Left lung (tissue), 10 donors: ENCODE results near the gene EPHB4. TPM values are rescaled to one million over a fixed set of nuclear protein-coding genes. Genes with fewer than 3 reads are reported as not detected.

ENCODE experiments used
- ATAC-seq: fragments of 200-7000 bp; cut with Tn5 transposase; one replicate; pipeline ENCODE4 v1.9.1; 2020; ENCODE audit warnings: moderate library complexity
- DNase-seq, 4 donors: peaks; one replicate each; pipeline ENCODE4 v3.0.0-alpha.2; 2013 to 2020
- H3K27ac ChIP-seq, 2 donors: fragments of 200-600 bp; sonication (generic) in 1 of 2; one replicate each; pipeline versions ENCODE4 v1.5.0 to v1.8.0; 2020 to 2021
- H3K27me3 ChIP-seq, 2 donors: fragments of 200-600 bp; sonication (generic) in 1 of 2; one replicate each; pipeline versions ENCODE4 v1.5.0 to v1.8.0; 2020 to 2021
- H3K36me3 ChIP-seq, 2 donors: fragments of 200-600 bp; sonication (generic) in 1 of 2; one replicate each; pipeline versions ENCODE4 v1.5.0 to v1.8.0; 2020 to 2021
- H3K4me1 ChIP-seq, 2 donors: fragments of 200-600 bp; one replicate each; pipeline ENCODE4 v1.8.0; 2021
- H3K4me3 ChIP-seq, 2 donors: fragments of 200-600 bp; sonication (generic) in 1 of 2; one replicate each; pipeline versions ENCODE4 v1.5.0 to v1.8.0; 2020 to 2021; ENCODE audit warnings: mild to moderate bottlenecking in 1 of 2
- H3K9me3 ChIP-seq, 2 donors: fragments of 200-600 bp; sonication (generic) in 1 of 2; one replicate each; pipeline versions ENCODE4 v1.5.0 to v1.8.0; 2020 to 2021
- intact Hi-C, 2 donors: fragments of 100-400 bp; cut with DNase I; formaldehyde crosslinking; loops; one replicate each; pipeline versions ENCODE4 v1.11.2 to v1.14.2; 2022
- polyA plus RNA-seq, 6 donors: library from polyadenylated mRNA; unstranded; fragments of 120-200 nt; gene quantifications; one replicate each; pipeline ENCODE4 v1.2.1, GENCODE V29; 2013; ENCODE audit not compliant: insufficient read length in 6 of 6
- total RNA-seq, 2 donors: library from RNA; stranded (reverse); fragmentation: NEBNext Ultra II Directional; extraction: Animal tissue kit (Norgen Biotek cat#: 25700); gene quantifications; one replicate each; pipeline ENCODE4 v1.2.1, GENCODE V29; 2021
- TF ChIP-seq, protein P1 (sequence below), 2 donors: fragments of 200-600 bp; sonication (generic) in 1 of 2; IDR thresholded peaks; one replicate each; pipeline versions ENCODE4 v1.5.0 to v1.8.0; 2021; ENCODE audit warnings: antibody characterized with exemption in 2 of 2
- donor health status: DM: no; HTN: yes; CAD: no.
- donor health status: DM: no; HTN: no; CAD: no.

EPHB4 gene
- total and polyA plus RNA-seq, 8 donors, result 72.9 to 123 (median 98.8) TPM

DNA sequence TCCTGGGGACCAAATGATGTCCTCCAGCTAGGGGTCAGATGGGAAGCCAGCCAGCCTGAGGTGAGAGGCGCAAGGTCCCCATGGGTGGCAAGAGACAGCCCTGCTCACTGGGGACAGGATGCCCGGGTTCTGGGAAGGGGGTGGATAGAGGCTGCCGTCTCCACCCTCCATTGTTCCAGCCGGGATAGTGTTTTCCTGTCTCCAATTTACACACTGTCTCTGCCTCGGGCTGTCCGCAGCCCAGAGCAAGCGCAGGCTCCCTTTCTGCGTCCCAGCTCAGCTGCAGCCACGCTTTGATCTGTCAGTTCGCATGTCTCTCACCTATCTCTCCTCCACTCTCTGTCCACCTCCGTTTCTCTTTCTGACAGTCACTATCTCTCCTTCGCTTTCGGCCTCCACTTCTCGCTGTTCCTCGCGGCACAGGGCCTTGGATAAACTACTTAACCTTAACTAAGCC is 2.1 kb downstream of the EPHB4 start:
- peak overlapping the region; percentile 61 to 62 for H3K4me3 ChIP-seq
- H3K4me1 ChIP-seq, result peaks cover 5 to 44% of the 10 kb centered on the region in 2 donors
- ATAC-seq (peak; percentile 5), DNase-seq (no peak)
- peaks cover 0 to 44% of the 10 kb centered on the region in 2 donors for H3K27me3 ChIP-seq
- TF ChIP-seq, protein P1, sequence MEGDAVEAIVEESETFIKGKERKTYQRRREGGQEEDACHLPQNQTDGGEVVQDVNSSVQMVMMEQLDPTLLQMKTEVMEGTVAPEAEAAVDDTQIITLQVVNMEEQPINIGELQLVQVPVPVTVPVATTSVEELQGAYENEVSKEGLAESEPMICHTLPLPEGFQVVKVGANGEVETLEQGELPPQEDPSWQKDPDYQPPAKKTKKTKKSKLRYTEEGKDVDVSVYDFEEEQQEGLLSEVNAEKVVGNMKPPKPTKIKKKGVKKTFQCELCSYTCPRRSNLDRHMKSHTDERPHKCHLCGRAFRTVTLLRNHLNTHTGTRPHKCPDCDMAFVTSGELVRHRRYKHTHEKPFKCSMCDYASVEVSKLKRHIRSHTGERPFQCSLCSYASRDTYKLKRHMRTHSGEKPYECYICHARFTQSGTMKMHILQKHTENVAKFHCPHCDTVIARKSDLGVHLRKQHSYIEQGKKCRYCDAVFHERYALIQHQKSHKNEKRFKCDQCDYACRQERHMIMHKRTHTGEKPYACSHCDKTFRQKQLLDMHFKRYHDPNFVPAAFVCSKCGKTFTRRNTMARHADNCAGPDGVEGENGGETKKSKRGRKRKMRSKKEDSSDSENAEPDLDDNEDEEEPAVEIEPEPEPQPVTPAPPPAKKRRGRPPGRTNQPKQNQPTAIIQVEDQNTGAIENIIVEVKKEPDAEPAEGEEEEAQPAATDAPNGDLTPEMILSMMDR (IDR thresholded peaks at IDR 0.05), result no peak
- peak overlapping the region; percentile 73 to 75 for H3K27ac ChIP-seq
- peaks cover 0 to 37% of the 10 kb centered on the region in 2 donors for H3K36me3 ChIP-seq
- intact Hi-C loops, result no loop called here
- no peaks in the 10 kb centered on the region for H3K9me3 ChIP-seq

DNA sequence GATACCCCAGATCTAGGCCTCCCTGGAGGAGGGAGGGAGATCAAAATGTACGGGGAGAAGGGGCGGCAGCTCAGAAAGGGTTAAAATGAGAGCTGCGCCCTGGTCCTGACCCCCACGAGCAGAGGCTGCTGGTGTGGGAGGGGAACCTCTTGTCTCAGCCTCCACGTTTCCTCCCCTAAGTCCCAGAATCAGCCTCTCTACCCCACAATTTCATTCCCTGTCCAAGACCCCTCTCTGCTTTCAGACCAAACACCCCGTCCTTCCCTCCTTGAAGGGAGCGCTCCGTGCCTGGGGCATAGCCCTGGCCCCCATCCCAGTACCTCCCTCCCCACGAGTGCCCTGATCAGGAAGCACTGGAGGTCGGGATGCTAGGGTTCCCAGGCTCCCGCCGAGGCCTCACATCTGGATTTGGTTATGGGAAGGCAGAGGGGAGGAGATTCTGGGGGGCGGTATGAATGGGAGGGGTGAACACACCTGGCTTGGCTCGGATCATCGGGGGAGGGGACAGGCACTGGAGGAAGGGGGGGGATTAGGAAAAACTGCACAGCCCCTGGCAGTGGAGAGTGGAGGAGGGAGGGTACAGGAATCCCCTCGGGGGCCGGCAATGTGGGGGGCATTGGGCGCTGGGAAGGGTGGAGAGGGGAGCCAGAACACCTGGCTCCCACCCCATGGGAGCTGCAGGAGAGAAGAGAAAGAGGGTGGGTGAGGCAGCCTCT is 2.7 kb downstream of the EPHB4 start:
- H3K27ac ChIP-seq, result peak overlapping the region; percentile 73 to 75
- peaks cover 5 to 44% of the 10 kb centered on the region in 2 donors for H3K4me1 ChIP-seq
- DNase-seq (peak in 1 of 4 donors; percentile 49), ATAC-seq (no peak)
- H3K9me3 ChIP-seq, result no peaks in the 10 kb centered on the region
- H3K36me3 ChIP-seq, result peaks cover 0 to 43% of the 10 kb centered on the region in 2 donors
- peaks cover 0 to 42% of the 10 kb centered on the region in 2 donors for H3K27me3 ChIP-seq
- intact Hi-C loops, result no loop called here
- peak overlapping the region; percentile 61 to 62 for H3K4me3 ChIP-seq
- TF ChIP-seq, protein P1 (IDR thresholded peaks at IDR 0.05), result no peak

DNA sequence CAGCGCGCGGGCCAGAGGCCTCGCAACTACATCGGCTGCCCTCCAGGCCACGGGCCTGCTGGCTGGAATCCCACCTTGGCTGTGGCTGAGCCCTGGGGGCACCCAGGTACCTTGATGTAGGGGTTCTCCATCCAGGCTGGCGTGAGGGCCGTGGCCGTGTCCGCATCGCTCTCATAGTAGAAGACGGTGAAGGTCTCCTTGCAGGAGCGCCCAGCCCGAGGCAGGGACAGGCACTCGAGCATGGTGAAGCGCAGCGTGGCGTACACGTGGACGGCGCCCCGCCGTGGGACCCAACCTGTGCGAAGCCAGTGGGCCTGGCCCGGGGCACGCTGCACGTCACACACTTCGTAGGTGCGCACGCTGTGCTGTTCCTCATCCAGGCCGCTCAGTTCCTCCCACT is 3.8 kb downstream of the EPHB4 start:
- H3K27ac ChIP-seq, result no peak overlapping the region
- intact Hi-C loops, result no loop called here
- H3K4me1 ChIP-seq, result peaks cover 5 to 44% of the 10 kb centered on the region in 2 donors
- H3K36me3 ChIP-seq, result peaks cover 0 to 54% of the 10 kb centered on the region in 2 donors
- no peak overlapping the region for H3K4me3 ChIP-seq
- TF ChIP-seq, protein P1 (IDR thresholded peaks at IDR 0.05), result no peak
- DNase-seq (peak in 1 of 4 donors; percentile 73), ATAC-seq (no peak)
- H3K27me3 ChIP-seq, result peaks cover 0 to 31% of the 10 kb centered on the region in 2 donors
- no peaks in the 10 kb centered on the region for H3K9me3 ChIP-seq

DNA sequence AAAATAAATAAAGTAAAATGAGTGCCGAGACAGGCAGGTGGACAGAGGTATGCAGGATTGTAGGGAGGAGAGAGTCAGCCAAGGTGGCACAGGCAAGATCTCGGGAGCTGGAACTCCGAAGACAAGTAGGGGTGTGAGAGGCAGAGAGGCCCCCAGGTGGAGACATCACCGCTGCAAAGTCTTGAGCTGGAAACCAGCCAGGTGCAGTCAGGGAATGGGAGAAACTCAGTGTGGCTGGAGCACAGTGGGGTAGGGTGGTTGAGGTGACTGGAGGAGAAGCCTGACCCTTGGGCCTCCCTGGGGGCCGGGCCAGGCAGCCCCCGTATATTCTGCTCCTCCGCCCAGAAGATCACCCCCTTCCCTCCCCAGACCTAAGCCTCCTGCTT is 4.2 kb downstream of the EPHB4 start:
- H3K27ac ChIP-seq, result no peak overlapping the region
- H3K36me3 ChIP-seq, result peaks cover 0 to 58% of the 10 kb centered on the region in 2 donors
- ATAC-seq, result no peak
- intact Hi-C loops, result no loop called here
- H3K27me3 ChIP-seq, result peaks cover 0 to 27% of the 10 kb centered on the region in 2 donors
- TF ChIP-seq, protein P1 (IDR thresholded peaks at IDR 0.05), result no peak
- H3K9me3 ChIP-seq, result no peaks in the 10 kb centered on the region
- H3K4me3 ChIP-seq, result no peak overlapping the region
- H3K4me1 ChIP-seq, result peaks cover 5 to 43% of the 10 kb centered on the region in 2 donors
- no peak for DNase-seq

DNA sequence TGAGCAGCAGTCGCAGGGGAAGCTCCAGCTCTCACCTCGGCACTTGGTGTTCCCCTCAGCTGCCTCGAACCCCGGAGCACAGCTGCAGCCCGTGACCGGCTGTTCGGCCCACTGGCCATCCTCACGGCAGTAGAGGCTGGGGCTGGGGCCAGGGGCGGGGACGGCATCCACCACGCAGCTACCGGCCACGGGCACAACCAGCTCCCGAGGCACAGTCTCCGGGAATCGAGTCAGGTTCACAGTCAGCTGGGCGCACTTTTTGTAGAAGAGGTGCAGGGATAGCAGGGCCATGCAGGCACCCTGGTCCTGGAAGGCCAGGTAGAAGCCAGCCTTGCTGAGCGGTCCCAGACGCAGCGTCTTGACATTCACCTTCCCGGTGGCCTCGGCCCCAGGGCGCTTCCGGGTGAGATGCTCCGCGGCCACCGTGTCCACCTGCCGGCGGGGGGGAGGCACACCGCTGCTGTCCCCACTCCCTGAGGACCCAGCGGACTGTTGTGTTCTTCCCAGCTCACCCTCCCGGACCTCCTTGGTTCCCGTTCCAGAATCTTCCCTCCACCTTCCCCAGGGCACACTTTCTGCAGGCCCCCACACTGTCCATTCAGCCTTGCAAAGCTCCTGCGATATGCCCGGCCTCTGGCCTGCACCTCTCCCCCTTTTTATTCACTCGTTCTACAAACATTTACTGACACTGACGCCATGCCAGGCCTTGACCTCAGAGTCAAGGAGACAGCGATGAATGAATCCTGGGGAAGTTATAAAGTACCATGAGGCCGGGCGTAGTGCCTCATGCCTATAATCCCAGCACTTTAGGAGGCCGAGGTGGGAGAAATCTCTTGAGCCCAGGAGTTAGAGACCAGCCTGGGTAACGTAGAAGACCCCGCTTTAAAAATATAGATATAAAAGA is 4.8 kb downstream of the EPHB4 start:
- intact Hi-C loops, result no loop called here
- no peak for ATAC-seq
- Histone ChIP-seq H3K9me3 (no peaks in the 10 kb centered on the region), H3K27me3 (peaks cover 0 to 21% of the 10 kb centered on the region in 2 donors), H3K4me1 (peaks cover 5 to 36% of the 10 kb centered on the region in 2 donors), H3K27ac (no peak overlapping the region), H3K36me3 (peaks cover 0 to 64% of the 10 kb centered on the region in 2 donors), H3K4me3 (no peak overlapping the region)
- DNase-seq, result peak in 1 of 4 donors; percentile 71
- TF ChIP-seq, protein P1 (IDR thresholded peaks at IDR 0.05), result no peak
